SH-SY5Y (cell line): Measurements from ENCODE around the gene C19orf53.

Source experiments
- GATA2 ChIP-seq: IDR thresholded peaks from 2 replicates; pipeline ENCODE4 v1.6.1; 2011; ENCODE audit warnings: mild to moderate bottlenecking, low read depth, low read length
- GATA3 ChIP-seq: IDR thresholded peaks from 2 replicates; pipeline ENCODE4 v1.6.1; 2011; ENCODE audit warnings: low read depth, mild to moderate bottlenecking, low read length, moderate library complexity

- TF ChIP-seq GATA2, result no peak
- TF ChIP-seq GATA3, result no peak
Measured at GRCh38 chr19:13768510-13768909, 5.7 kb upstream of the C19orf53 start.
